Measurements from ENCODE around the gene ATXN1.

- TF ChIP-seq SP1 (CRISPR knock-in tag; conservative IDR thresholded peaks at IDR 0.05) (no peak), ETV6 (CRISPR knock-in tag; IDR thresholded peaks at IDR 0.05) (no peak), CTCF (IDR thresholded peaks at IDR 0.05) (no peak), PRDM15 (CRISPR knock-in tag; IDR thresholded peaks at IDR 0.05) (no peak), FOXP4 (CRISPR knock-in tag; IDR thresholded peaks at IDR 0.05) (no peak), NR2C2 (CRISPR knock-in tag; IDR thresholded peaks at IDR 0.05) (no peak), USF2 (CRISPR knock-in tag; IDR thresholded peaks at IDR 0.05) (no peak), MYBL2 (CRISPR knock-in tag; IDR thresholded peaks at IDR 0.05) (no peak)
Observed at GRCh38 chr6:16374016-16374415, 387.2 kb downstream of the ATXN1 start.

All from WTC11 (cell line).